ENCODE data around the gene GABBR2. TPM values are rescaled to one million over a fixed set of nuclear protein-coding genes. Genes with fewer than 3 reads are reported as not detected.

The GABBR2 gene
- total RNA-seq, 1 experiment from 2014 or later: not detected

DNA sequence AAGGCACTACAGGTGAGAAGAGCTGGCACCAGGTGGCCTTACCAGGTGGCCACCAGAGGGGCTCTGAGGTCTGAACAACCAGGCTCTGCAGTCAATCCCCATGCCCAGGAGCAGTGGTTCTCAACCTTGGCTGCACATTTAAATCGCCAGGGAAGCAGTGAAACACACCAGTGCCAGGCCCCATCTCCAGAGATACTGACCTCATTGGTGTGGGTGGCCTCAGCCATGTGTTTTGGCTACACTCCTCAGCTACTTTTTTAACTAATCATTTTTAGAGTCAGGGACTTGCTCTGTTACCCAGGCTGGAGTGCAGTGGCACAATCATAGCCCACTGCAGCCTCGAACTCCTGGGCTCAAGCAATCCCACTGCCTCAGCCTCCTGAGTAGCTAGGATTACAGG lies 56.0 kb downstream of the GABBR2 start:
- TF ChIP-seq, protein P1, sequence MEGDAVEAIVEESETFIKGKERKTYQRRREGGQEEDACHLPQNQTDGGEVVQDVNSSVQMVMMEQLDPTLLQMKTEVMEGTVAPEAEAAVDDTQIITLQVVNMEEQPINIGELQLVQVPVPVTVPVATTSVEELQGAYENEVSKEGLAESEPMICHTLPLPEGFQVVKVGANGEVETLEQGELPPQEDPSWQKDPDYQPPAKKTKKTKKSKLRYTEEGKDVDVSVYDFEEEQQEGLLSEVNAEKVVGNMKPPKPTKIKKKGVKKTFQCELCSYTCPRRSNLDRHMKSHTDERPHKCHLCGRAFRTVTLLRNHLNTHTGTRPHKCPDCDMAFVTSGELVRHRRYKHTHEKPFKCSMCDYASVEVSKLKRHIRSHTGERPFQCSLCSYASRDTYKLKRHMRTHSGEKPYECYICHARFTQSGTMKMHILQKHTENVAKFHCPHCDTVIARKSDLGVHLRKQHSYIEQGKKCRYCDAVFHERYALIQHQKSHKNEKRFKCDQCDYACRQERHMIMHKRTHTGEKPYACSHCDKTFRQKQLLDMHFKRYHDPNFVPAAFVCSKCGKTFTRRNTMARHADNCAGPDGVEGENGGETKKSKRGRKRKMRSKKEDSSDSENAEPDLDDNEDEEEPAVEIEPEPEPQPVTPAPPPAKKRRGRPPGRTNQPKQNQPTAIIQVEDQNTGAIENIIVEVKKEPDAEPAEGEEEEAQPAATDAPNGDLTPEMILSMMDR (IDR thresholded peaks at IDR 0.05; ENCODE audit: unreplicated experiment): no peak
- ChIA-PET POLR2A (interaction anchor here (0.6 to 1.2 kb wide), 2 partner anchors 10 to 124 kb away, joined by 3 read pairs; no protein-coding TSS in a partner anchor), CTCF (interaction anchor here (0.6 to 1.5 kb wide), 3 partner anchors 15 to 337 kb away, joined by 3 to 4 read pairs (median 3); no protein-coding TSS in a partner anchor)
- Mint-ChIP-seq H3K4me1 (ENCODE audit: insufficient read depth, unreplicated experiment) (no peaks in the 10 kb centered on the region), H3K9me3 (ENCODE audit: unreplicated experiment) (no peaks in the 10 kb centered on the region), H3K36me3 (ENCODE audit: insufficient read depth, unreplicated experiment) (no peaks in the 10 kb centered on the region), H3K27ac (ENCODE audit: low read depth, unreplicated experiment) (no peak overlapping the region), H3K4me3 (ENCODE audit: unreplicated experiment) (no peak overlapping the region), H3K27me3 (ENCODE audit: insufficient read depth, unreplicated experiment) (peaks cover 53% of the 10 kb centered on the region)
- intact Hi-C loops (cut with micrococcal nuclease): no loop called here
- DNase-seq (ENCODE audit: unreplicated experiment): no peak
- BruUV-seq (replicated peaks): no TSS peak

DNA sequence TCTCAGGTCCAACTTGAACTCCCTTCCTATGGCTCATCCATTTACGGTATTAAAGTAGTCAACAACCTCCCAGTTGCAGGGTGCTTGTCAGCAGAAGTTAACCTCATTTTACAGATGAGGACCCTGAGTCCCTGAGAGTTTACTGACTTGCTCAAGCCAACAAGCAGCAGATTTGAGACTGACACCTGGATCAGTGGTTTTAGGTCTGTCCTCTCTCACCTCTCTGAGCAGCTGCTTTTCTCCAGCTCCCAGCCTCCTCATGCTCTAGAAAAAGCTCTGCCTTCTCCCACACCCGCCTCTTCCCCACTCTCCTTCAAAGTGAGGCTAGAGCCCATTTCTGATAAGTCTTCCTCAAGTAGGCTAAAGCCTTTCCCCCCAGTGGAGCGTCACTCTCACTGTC lies 56.4 kb downstream of the GABBR2 start:
- TF ChIP-seq, protein P1 (IDR thresholded peaks at IDR 0.05; ENCODE audit: unreplicated experiment): no peak
- no peak overlapping the region for H3K4me3 Mint-ChIP-seq (ENCODE audit: unreplicated experiment)
- no TSS peak for BruUV-seq (replicated peaks)
- peaks cover 58% of the 10 kb centered on the region for H3K27me3 Mint-ChIP-seq (ENCODE audit: insufficient read depth, unreplicated experiment)
- H3K9me3 Mint-ChIP-seq (ENCODE audit: unreplicated experiment): no peaks in the 10 kb centered on the region
- H3K27ac Mint-ChIP-seq (ENCODE audit: low read depth, unreplicated experiment): no peak overlapping the region
- H3K36me3 Mint-ChIP-seq (ENCODE audit: insufficient read depth, unreplicated experiment): no peaks in the 10 kb centered on the region
- H3K4me1 Mint-ChIP-seq (ENCODE audit: insufficient read depth, unreplicated experiment): no peaks in the 10 kb centered on the region
- intact Hi-C loops (cut with micrococcal nuclease): no loop called here
- ChIA-PET POLR2A (interaction anchor here (0.6 to 1.2 kb wide), 2 partner anchors 10 to 124 kb away, joined by 3 read pairs; no protein-coding TSS in a partner anchor), CTCF (interaction anchor here (0.6 to 1.5 kb wide), 2 partner anchors 14 to 142 kb away, joined by 3 to 4 read pairs; no protein-coding TSS in a partner anchor)
- no peak for DNase-seq (ENCODE audit: unreplicated experiment)

DNA sequence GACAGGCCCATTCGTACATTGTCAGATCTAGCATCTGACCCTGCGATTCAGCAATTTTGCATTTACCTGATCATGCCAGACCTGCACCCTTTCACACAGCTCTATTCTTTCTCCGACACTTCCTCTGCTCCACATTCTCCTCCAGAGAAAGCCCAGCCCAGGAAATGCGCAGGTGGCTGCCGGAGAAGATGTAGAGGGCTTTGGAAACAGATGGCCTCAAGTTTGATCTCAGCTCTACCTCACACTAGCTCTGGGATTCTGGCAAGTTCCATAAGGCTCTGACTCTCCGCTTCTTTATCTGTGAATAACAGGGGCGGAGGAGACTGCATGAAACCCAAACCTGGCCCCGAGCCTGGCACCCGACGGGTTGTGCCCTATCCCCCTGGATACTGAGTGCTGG lies 61.5 kb downstream of the GABBR2 start:
- H3K27ac Mint-ChIP-seq (ENCODE audit: low read depth, unreplicated experiment): no peak overlapping the region

DNA sequence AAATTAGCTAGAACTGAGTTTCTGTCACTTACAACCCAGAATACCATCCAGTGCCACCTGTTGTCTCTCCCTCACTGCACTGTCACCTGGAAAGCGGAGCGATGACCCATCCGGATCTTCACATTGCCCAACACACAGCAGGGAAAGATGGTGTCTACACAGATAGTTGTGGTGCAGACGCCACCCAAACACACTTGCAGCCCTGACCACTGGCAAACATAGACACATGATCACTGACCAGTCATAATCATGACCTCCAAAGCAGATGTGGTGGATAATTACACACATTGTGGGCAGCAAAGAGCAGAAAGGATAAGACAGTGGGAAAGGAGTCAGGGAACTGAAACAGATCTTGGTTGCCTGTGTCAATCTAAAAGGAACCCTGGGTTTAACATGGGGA lies 64.7 kb downstream of the GABBR2 start:
- intact Hi-C loops (cut with micrococcal nuclease): no loop called here
- TF ChIP-seq, protein P1 (IDR thresholded peaks at IDR 0.05; ENCODE audit: unreplicated experiment): no peak
- Mint-ChIP-seq H3K4me3 (ENCODE audit: unreplicated experiment) (no peak overlapping the region), H3K4me1 (ENCODE audit: insufficient read depth, unreplicated experiment) (no peaks in the 10 kb centered on the region), H3K36me3 (ENCODE audit: insufficient read depth, unreplicated experiment) (no peaks in the 10 kb centered on the region), H3K9me3 (ENCODE audit: unreplicated experiment) (no peaks in the 10 kb centered on the region), H3K27me3 (ENCODE audit: insufficient read depth, unreplicated experiment) (peaks cover 61% of the 10 kb centered on the region), H3K27ac (ENCODE audit: low read depth, unreplicated experiment) (no peak overlapping the region)
- DNase-seq (ENCODE audit: unreplicated experiment): no peak
- ChIA-PET POLR2A (interaction anchor here (0.6 to 1.0 kb wide), 2 partner anchors 80 to 1864 kb away, joined by 3 to 4 read pairs; no protein-coding TSS in a partner anchor), CTCF (interaction anchor here (0.6 to 0.7 kb wide), 2 partner anchors 45 to 66 kb away, joined by 3 read pairs; no protein-coding TSS in a partner anchor)
- no TSS peak for BruUV-seq (replicated peaks)

More for the DNA sequence above, 61.5 kb downstream of the GABBR2 start:
- peaks cover 72% of the 10 kb centered on the region for H3K27me3 Mint-ChIP-seq (ENCODE audit: insufficient read depth, unreplicated experiment)
- TF ChIP-seq, protein P1 (IDR thresholded peaks at IDR 0.05; ENCODE audit: unreplicated experiment): no peak
- POLR2A ChIA-PET: no interaction called here
- intact Hi-C loops (cut with micrococcal nuclease): no loop called here
- no TSS peak for BruUV-seq (replicated peaks)
- no peaks in the 10 kb centered on the region for H3K4me1 Mint-ChIP-seq (ENCODE audit: insufficient read depth, unreplicated experiment)
- DNase-seq (ENCODE audit: unreplicated experiment): no peak
- no peaks in the 10 kb centered on the region for H3K36me3 Mint-ChIP-seq (ENCODE audit: insufficient read depth, unreplicated experiment)
- no peak overlapping the region for H3K4me3 Mint-ChIP-seq (ENCODE audit: unreplicated experiment)
- no peaks in the 10 kb centered on the region for H3K9me3 Mint-ChIP-seq (ENCODE audit: unreplicated experiment)
- CTCF ChIA-PET: interaction anchor here (0.6 to 1.5 kb wide), 3 partner anchors 12 to 40 kb away, joined by 3 to 5 read pairs (median 3); no protein-coding TSS in a partner anchor

Data from MCF 10A (cell line).